GM12891 (cell line): ENCODE measurements around the gene PARP16.

Experiments
- PAX5 ChIP-seq: IDR thresholded peaks from 2 replicates; pipeline ENCODE4 v1.6.1; 2011; ENCODE audit warnings: low read length, moderate library complexity, mild to moderate bottlenecking; ENCODE audit not compliant: insufficient read depth, severe bottlenecking
- POLR2A ChIP-seq: IDR thresholded peaks from 2 replicates; pipeline ENCODE4 v1.6.1; 2011; ENCODE audit warnings: low read depth, low read length, control low read depth
- POLR2AphosphoS5 ChIP-seq: IDR thresholded peaks from 2 replicates; pipeline ENCODE4 v1.6.1; 2011; ENCODE audit warnings: low read depth, low read length, control low read depth
- POU2F2 ChIP-seq: IDR thresholded peaks from 2 replicates; pipeline ENCODE4 v1.6.1; 2011; ENCODE audit warnings: low read depth, mild to moderate bottlenecking, control low read depth, low read length, moderate library complexity
- SPI1 ChIP-seq: IDR thresholded peaks from 2 replicates; pipeline ENCODE4 v1.6.1; 2011; ENCODE audit warnings: low read depth, low read length, control low read depth
- TAF1 ChIP-seq: IDR thresholded peaks from 2 replicates; pipeline ENCODE4 v1.6.1; 2011; ENCODE audit warnings: low read depth, low read length, control low read depth

DNA sequence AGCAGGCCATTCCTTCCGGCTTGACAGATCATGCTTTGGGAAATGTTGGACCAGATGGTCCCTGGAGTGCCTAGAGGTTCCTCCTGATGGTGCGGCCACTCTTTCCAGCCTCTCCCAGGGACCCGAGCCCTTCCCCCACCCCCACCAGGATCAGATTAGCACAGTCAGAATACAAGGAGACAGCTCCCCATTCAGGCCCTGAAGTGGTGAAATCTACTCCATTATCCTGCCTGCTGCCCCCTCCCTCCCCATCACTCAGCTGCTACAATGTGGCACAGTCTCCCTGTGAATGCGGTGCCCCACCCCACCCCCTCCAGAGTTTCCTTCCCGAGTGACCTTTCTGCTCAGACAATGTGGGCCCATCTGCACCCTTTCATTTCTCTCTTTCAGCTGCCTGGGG, 47.2 kb upstream of the PARP16 start:
- TF ChIP-seq POLR2A (no peak), TAF1 (no peak), POLR2AphosphoS5 (no peak), SPI1 (no peak), POU2F2 (no peak), PAX5 (no peak)
